ENCODE data around the gene RTP2. TPM values are rescaled to one million over a fixed set of nuclear protein-coding genes. Genes with fewer than 3 reads are reported as not detected.

Gene RTP2
- total and polyA plus RNA-seq, 2 of the 4 experiments (the other 2 are of a cell fraction), result not detected

DNA sequence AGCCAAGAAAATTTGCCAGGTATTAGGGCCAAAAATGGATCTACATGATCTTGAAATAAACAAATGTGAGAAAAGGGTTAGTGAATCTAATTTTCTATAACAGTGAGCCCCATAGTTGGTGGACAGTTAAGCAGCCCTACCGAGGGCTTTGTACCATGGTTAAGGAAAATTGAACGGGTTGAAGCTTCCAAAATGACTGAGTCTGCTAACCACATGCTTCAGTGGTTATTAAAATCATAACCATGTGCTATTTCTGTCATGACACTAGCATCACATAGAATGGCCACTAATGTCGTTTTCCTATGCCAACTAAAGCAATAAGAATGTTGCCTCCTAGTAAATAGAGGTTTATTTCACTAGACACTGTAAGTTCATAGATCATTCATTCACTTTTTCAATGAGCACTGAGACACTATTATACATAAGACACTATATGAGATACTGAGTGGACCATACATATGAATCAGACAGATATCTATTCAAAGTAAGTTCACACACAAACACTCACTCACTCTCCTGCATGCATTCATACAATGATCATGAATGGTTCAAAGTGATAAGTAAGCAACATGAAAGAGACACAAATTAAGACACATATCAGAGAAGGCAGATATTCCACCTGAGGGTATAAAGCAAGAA, 36.5 kb downstream of the RTP2 start:
- H4K91ac ChIP-seq (ENCODE audit: insufficient read depth, low read depth, low read length), result no peak overlapping the region
- H3K27ac ChIP-seq (ENCODE audit: insufficient read depth, low read length), result no peak overlapping the region
- H2BK20ac ChIP-seq (ENCODE audit: low read depth, low read length), result no peak overlapping the region
- no peaks in the 10 kb centered on the region for H3K79me1 ChIP-seq (ENCODE audit: low read depth in 1 of 2, low read length in 2 of 2)
- no peak overlapping the region for H3K4me2 ChIP-seq (ENCODE audit: low read depth, low read length)
- in situ Hi-C loops (cut with MboI; ENCODE audit: low sequenced_read_pairs) (no loop called here), dilution Hi-C loops (cut with HindIII; ENCODE audit: low sequenced_read_pairs, unreplicated experiment) (no loop called here), intact Hi-C loops (cut with micrococcal nuclease) (no loop called here)
- H2BK15ac ChIP-seq (ENCODE audit: low read depth, low read length), result no peak overlapping the region
- no peak overlapping the region for H3K56ac ChIP-seq (ENCODE audit: extremely low read depth, insufficient read depth, low read length)
- ATAC-seq (ENCODE audit: low read depth) (no peak), DNase-seq (no peak)
- no peak overlapping the region for H2AK9ac ChIP-seq (replicated peaks; ENCODE audit: low read depth, low read length, poor library complexity)
- no peaks in the 10 kb centered on the region for H3K4me1 ChIP-seq (ENCODE audit: control insufficient read depth, insufficient read depth, low read length)
- no peaks in the 10 kb centered on the region; the same call in none of the 2 replicates for H3K27me3 ChIP-seq (ENCODE audit: control insufficient read depth, insufficient read depth, low read length)
- no peak overlapping the region for H3K9ac ChIP-seq (ENCODE audit: low read depth, low read length)
- no peak overlapping the region for H4K5ac ChIP-seq (ENCODE audit: low read depth, low read length)
- no peak overlapping the region for H2BK120ac ChIP-seq (ENCODE audit: low read depth, low read length)
- H3K36me3 ChIP-seq (ENCODE audit: control insufficient read depth, insufficient read depth, low read length), result no peaks in the 10 kb centered on the region
- H3K4ac ChIP-seq (ENCODE audit: low read depth, low read length), result no peak overlapping the region
- no TSS peak for BruUV-seq (replicated peaks)
- H4K20me1 ChIP-seq (ENCODE audit: insufficient read depth, low read length), result no peaks in the 10 kb centered on the region
- WGBS, 2 experiments (ENCODE audit: extremely low coverage in 2 of 2, insufficient read length in 1 of 2), result no CpG with 5 or more reads among the region's 3 CpGs
- no peak overlapping the region for H3K14ac ChIP-seq (replicated peaks; ENCODE audit: low read depth, low read length)
- H4K8ac ChIP-seq (ENCODE audit: low read depth in 2 of 2, low read length in 2 of 2), result no peak overlapping the region
- H3K18ac ChIP-seq (ENCODE audit: low read depth, low read length), result no peak overlapping the region
- no peak for TF ChIP-seq NFE2L2 (IDR thresholded peaks at IDR 0.05; ENCODE audit: low read depth, low read length)
- TF ChIP-seq, protein P1, sequence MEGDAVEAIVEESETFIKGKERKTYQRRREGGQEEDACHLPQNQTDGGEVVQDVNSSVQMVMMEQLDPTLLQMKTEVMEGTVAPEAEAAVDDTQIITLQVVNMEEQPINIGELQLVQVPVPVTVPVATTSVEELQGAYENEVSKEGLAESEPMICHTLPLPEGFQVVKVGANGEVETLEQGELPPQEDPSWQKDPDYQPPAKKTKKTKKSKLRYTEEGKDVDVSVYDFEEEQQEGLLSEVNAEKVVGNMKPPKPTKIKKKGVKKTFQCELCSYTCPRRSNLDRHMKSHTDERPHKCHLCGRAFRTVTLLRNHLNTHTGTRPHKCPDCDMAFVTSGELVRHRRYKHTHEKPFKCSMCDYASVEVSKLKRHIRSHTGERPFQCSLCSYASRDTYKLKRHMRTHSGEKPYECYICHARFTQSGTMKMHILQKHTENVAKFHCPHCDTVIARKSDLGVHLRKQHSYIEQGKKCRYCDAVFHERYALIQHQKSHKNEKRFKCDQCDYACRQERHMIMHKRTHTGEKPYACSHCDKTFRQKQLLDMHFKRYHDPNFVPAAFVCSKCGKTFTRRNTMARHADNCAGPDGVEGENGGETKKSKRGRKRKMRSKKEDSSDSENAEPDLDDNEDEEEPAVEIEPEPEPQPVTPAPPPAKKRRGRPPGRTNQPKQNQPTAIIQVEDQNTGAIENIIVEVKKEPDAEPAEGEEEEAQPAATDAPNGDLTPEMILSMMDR (conservative IDR thresholded peaks at IDR 0.05; ENCODE audit: low read depth, low read length), result no peak
- TF ChIP-seq RFX5 (IDR thresholded peaks at IDR 0.05; ENCODE audit: low read depth, low read length), result no peak
- no peak for TF ChIP-seq MAFK (IDR thresholded peaks at IDR 0.05; ENCODE audit: low read depth, low read length)
- TF ChIP-seq BHLHE40 (IDR thresholded peaks at IDR 0.05; ENCODE audit: low read depth, low read length), result no peak
- no peak for TF ChIP-seq CHD1 (IDR thresholded peaks at IDR 0.05; ENCODE audit: low read depth, low read length)
- TF ChIP-seq CEBPB (IDR thresholded peaks at IDR 0.05; ENCODE audit: low read depth, low read length), result no peak
- no peak for TF ChIP-seq SMC3 (IDR thresholded peaks at IDR 0.05; ENCODE audit: low read depth, low read length)
- ChIA-PET POLR2A (ENCODE audit: unreplicated experiment) (no interaction called here), CTCF (no interaction called here)
- H2BK5ac ChIP-seq (ENCODE audit: low read depth, low read length, poor library complexity, severe bottlenecking), result no peak overlapping the region
- H3K4me3 ChIP-seq (ENCODE audit: insufficient read depth, low read depth, low read length), result no peak overlapping the region
- no peak overlapping the region for H2AFZ ChIP-seq (replicated peaks; ENCODE audit: low read length, poor library complexity)
- H3K23ac ChIP-seq (ENCODE audit: low read depth, low read length), result no peak overlapping the region
- no peaks in the 10 kb centered on the region for H3K9me1 ChIP-seq (ENCODE audit: insufficient read depth, low read length)
- no peak overlapping the region for H2AK5ac ChIP-seq (ENCODE audit: low read depth, low read length)
- no peaks in the 10 kb centered on the region for H3K9me3 ChIP-seq (ENCODE audit: control insufficient read depth, insufficient read depth, low read length)
